Vagina (tissue), 2 donors: ENCODE measurements around the gene DNAL1. TPM values are rescaled to one million over a fixed set of nuclear protein-coding genes. Genes with fewer than 3 reads are reported as not detected.

ENCODE experiments used
- DNase-seq, 2 donors: peaks; one replicate each; pipeline ENCODE4 v3.0.0-alpha.2; 2017; ENCODE audit errors: extremely low spot score in 2 of 2
- H3K27ac ChIP-seq: fragments of 200-600 bp; sonication (generic); one replicate; pipeline ENCODE4 v1.5.1; 2019
- H3K27me3 ChIP-seq: fragments of 200-600 bp; sonication (generic); one replicate; pipeline ENCODE4 v1.5.1; 2019
- H3K36me3 ChIP-seq, 2 donors: fragments of 200-600 bp; sonication (generic); one replicate each; pipeline ENCODE4 v1.5.1; 2017 to 2019
- H3K4me1 ChIP-seq: fragments of 200-600 bp; sonication (generic); one replicate; pipeline ENCODE4 v1.5.1; 2019
- H3K4me3 ChIP-seq, 2 donors: fragments of 200-600 bp; sonication (generic); 1 replicate in 1 of 2; 2 replicates in 1 of 2; pipeline ENCODE4 v1.5.1; 2016 to 2019
- H3K9me3 ChIP-seq: fragments of 200-600 bp; sonication (generic); one replicate; pipeline ENCODE4 v1.5.1; 2019
- CTCF ChIP-seq, 3 experiments: fragments of 450-650 bp in 2 of 3; fragments of 200-600 bp in 1 of 3; sonication (generic) in 1 of 3; IDR thresholded peaks; one replicate each; pipeline ENCODE4 v1.5.1; 2017 to 2019; ENCODE audit warnings: antibody characterized with exemption in 3 of 3, mild to moderate bottlenecking in 2 of 3, moderate library complexity in 2 of 3
- POLR2A ChIP-seq, 2 donors: fragments of 450-650 bp; IDR thresholded peaks; one replicate each; pipeline ENCODE4 v1.6.1; 2017; ENCODE audit warnings: antibody characterized with exemption in 2 of 2, mild to moderate bottlenecking in 2 of 2, moderate library complexity in 2 of 2
- POLR2AphosphoS5 ChIP-seq, 2 donors: sonication (generic); formaldehyde crosslinking; IDR thresholded peaks; one replicate each; pipeline ENCODE4 v1.9.0; 2017; ENCODE audit warnings: antibody characterized with exemption in 2 of 2, mild to moderate bottlenecking in 2 of 2, low read depth in 1 of 2; ENCODE audit not compliant: insufficient read depth in 1 of 2
- intact Hi-C: fragments of 100-400 bp; cut with DNase I; formaldehyde crosslinking; loops from one replicate; pipeline ENCODE4 v1.15.1; 2023
- total RNA-seq: library from RNA; depleted of rRNA; stranded (reverse); fragments of >200 nt; gene quantifications from one replicate; pipeline ENCODE4 v1.2.3, GENCODE V29; 2016

Gene DNAL1
- total RNA-seq, 1 donor from 2014 or later = 4.7 TPM

GRCh38 chr14:73660511-73660910 is 15.7 kb downstream of the DNAL1 start:
- Histone ChIP-seq H3K9me3 (no peaks in the 10 kb centered on the region), H3K4me3 (no peak overlapping the region), H3K4me1 (no peaks in the 10 kb centered on the region), H3K27ac (no peak overlapping the region), H3K27me3 (no peaks in the 10 kb centered on the region), H3K36me3 (peaks cover 0 to 4% of the 10 kb centered on the region in 2 donors)
- no peak for DNase-seq
- TF ChIP-seq POLR2AphosphoS5 (IDR thresholded peaks at IDR 0.05; ENCODE audit: insufficient read depth in 1 of 2, low read depth in 1 of 2) = no peak
- no peak for TF ChIP-seq CTCF (IDR thresholded peaks at IDR 0.05)
- no peak for TF ChIP-seq POLR2A (IDR thresholded peaks at IDR 0.05)
- intact Hi-C loops = no loop called here

- no peak overlapping the region for H3K27ac ChIP-seq
- H3K36me3 ChIP-seq = peaks cover 0 to 4% of the 10 kb centered on the region in 2 donors
- intact Hi-C loops = no loop called here
Measured at GRCh38 chr14:73661872-73662271, 17.1 kb downstream of the DNAL1 start.

GRCh38 chr14:73662487-73662943 is 17.7 kb downstream of the DNAL1 start:
- Histone ChIP-seq H3K36me3 (peaks cover 0 to 4% of the 10 kb centered on the region in 2 donors), H3K4me3 (no peak overlapping the region), H3K27me3 (no peaks in the 10 kb centered on the region), H3K27ac (no peak overlapping the region), H3K4me1 (no peaks in the 10 kb centered on the region), H3K9me3 (no peaks in the 10 kb centered on the region)
- no peak for DNase-seq
- intact Hi-C loops = no loop called here
- TF ChIP-seq POLR2AphosphoS5 (IDR thresholded peaks at IDR 0.05; ENCODE audit: insufficient read depth in 1 of 2, low read depth in 1 of 2) (peak in 1 of 2 donors; percentile 75), CTCF (IDR thresholded peaks at IDR 0.05) (peak in 1 of 3 experiments; percentile 25), POLR2A (IDR thresholded peaks at IDR 0.05) (no peak)

More at GRCh38 chr14:73661872-73662271, 17.1 kb downstream of the DNAL1 start:
- no peaks in the 10 kb centered on the region for H3K27me3 ChIP-seq
- DNase-seq = no peak
- H3K4me1 ChIP-seq = no peaks in the 10 kb centered on the region
- no peak for TF ChIP-seq CTCF (IDR thresholded peaks at IDR 0.05)
- no peak for TF ChIP-seq POLR2AphosphoS5 (IDR thresholded peaks at IDR 0.05; ENCODE audit: insufficient read depth in 1 of 2, low read depth in 1 of 2)
- no peak for TF ChIP-seq POLR2A (IDR thresholded peaks at IDR 0.05)
- no peaks in the 10 kb centered on the region for H3K9me3 ChIP-seq
- H3K4me3 ChIP-seq = no peak overlapping the region

GRCh38 chr14:73663548-73664212 is 18.9 kb downstream of the DNAL1 start:
- DNase-seq = no peak
- H3K4me1 ChIP-seq = no peaks in the 10 kb centered on the region
- H3K9me3 ChIP-seq = no peaks in the 10 kb centered on the region
- no peak overlapping the region for H3K4me3 ChIP-seq
- intact Hi-C loops = no loop called here
- H3K27ac ChIP-seq = no peak overlapping the region
- no peak for TF ChIP-seq CTCF (IDR thresholded peaks at IDR 0.05)
- no peak for TF ChIP-seq POLR2AphosphoS5 (IDR thresholded peaks at IDR 0.05; ENCODE audit: insufficient read depth in 1 of 2, low read depth in 1 of 2)
- no peak for TF ChIP-seq POLR2A (IDR thresholded peaks at IDR 0.05)
- no peaks in the 10 kb centered on the region for H3K27me3 ChIP-seq
- H3K36me3 ChIP-seq = peaks cover 0 to 4% of the 10 kb centered on the region in 2 donors

- Histone ChIP-seq H3K27ac (no peak overlapping the region), H3K4me3 (no peak overlapping the region), H3K4me1 (no peaks in the 10 kb centered on the region), H3K9me3 (no peaks in the 10 kb centered on the region), H3K27me3 (no peaks in the 10 kb centered on the region), H3K36me3 (peaks cover 0 to 4% of the 10 kb centered on the region in 2 donors)
- intact Hi-C loops = no loop called here
- no peak for DNase-seq
- TF ChIP-seq POLR2A (IDR thresholded peaks at IDR 0.05) (no peak), CTCF (IDR thresholded peaks at IDR 0.05) (no peak), POLR2AphosphoS5 (IDR thresholded peaks at IDR 0.05; ENCODE audit: insufficient read depth in 1 of 2, low read depth in 1 of 2) (no peak)
Measured at GRCh38 chr14:73665130-73665529, 20.3 kb downstream of the DNAL1 start.
